Parathyroid adenoma (tissue), 2 donors: Measurements from ENCODE around the gene ASB2.

ENCODE experiments used
- H2AFZ ChIP-seq: fragments of 300-600 bp; sonication (generic); one replicate; pipeline ENCODE4 v1.7.0; 2017; ENCODE audit warnings: antibody characterized with exemption, mild to moderate bottlenecking
- H3K27ac ChIP-seq: fragments of 300-600 bp; sonication (generic); one replicate; pipeline ENCODE4 v1.7.0; 2017
- H3K27me3 ChIP-seq: fragments of 300-600 bp; sonication (generic); one replicate; pipeline ENCODE4 v1.7.0; 2017; ENCODE audit warnings: low read length; ENCODE audit not compliant: control insufficient read depth, insufficient read depth
- H3K36me3 ChIP-seq: fragments of 300-600 bp; sonication (generic); one replicate; pipeline ENCODE4 v1.7.0; 2017; ENCODE audit warnings: low read length; ENCODE audit not compliant: control insufficient read depth, insufficient read depth
- H3K4me1 ChIP-seq: fragments of 300-600 bp; sonication (generic); one replicate; pipeline ENCODE4 v1.7.0; 2017; ENCODE audit warnings: control low read depth
- H3K4me2 ChIP-seq: fragments of 300-600 bp; sonication (generic); one replicate; pipeline ENCODE4 v1.7.0; 2017; ENCODE audit warnings: low read length
- H3K4me3 ChIP-seq: fragments of 300-600 bp; sonication (generic); one replicate; pipeline ENCODE4 v1.7.0; 2017; ENCODE audit warnings: low read depth, low read length
- H3K79me2 ChIP-seq: fragments of 300-600 bp; sonication (generic); one replicate; pipeline ENCODE4 v1.7.0; 2017; ENCODE audit warnings: control low read depth
- H3K9ac ChIP-seq: fragments of 300-600 bp; sonication (generic); one replicate; pipeline ENCODE4 v1.7.0; 2017; ENCODE audit warnings: mild to moderate bottlenecking
- H3K9me3 ChIP-seq: fragments of 300-600 bp; sonication (generic); one replicate; pipeline ENCODE4 v1.7.0; 2017; ENCODE audit warnings: low read length; ENCODE audit not compliant: control insufficient read depth
- TF ChIP-seq, protein P1 (sequence below): fragments of 300-600 bp; sonication (generic); IDR thresholded peaks from one replicate; pipeline ENCODE4 v1.7.0; 2017; ENCODE audit warnings: antibody characterized with exemption, mild to moderate bottlenecking
- donor health status: primary hyperparathyroidism.

ASB2 gene

DNA sequence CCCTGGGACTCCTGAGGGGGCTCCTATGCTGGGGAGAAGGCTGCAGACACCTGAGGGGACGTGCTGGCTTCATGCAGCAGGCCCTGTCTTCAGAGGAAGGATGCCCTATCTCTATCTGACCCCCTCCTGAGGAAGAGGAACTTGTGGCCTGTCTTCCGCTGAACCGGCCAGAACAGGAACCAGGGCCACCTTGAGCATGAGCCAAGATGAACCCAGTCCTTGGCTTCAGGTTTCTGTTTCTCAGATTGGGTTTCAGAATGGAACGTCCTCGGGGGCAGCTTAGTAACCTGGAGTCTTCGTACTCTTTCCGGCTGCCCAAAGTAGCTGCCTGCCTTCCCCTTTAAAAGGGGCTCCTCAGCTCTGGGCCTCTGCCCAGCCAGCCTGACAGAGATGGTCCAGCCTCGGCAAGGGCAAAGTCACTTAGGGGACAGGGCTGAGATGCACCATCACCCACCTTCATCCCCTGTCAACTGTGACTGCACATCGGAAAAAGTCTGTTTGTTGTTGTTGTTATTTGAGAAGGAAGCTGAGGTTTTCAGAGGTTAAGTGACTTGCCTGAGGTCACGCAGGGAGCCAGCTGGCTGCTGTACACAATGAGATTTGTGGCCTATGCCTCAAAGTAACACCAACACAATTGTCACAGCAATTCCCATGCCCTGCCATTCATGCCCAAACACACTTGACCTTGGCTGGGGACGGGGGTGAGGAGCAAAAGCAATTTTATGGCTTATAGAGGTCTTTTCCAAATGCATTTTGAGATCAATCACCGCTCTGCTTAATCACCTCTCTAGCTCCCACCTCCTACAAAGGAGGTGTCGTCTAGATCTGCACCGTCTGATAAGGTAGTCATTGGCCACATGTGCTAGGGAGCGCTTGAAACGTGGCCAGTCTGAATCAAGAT lies 13.4 kb downstream of the ASB2 start:
- Histone ChIP-seq H3K9me3 (no peaks in the 10 kb centered on the region), H3K36me3 (no peaks in the 10 kb centered on the region), H3K79me2 (no peaks in the 10 kb centered on the region), H3K27me3 (no peaks in the 10 kb centered on the region), H3K4me1 (peaks cover 17% of the 10 kb centered on the region), H2AFZ (peak overlapping the region; percentile 85), H3K27ac (peak overlapping the region; percentile 59), H3K4me3 (no peak overlapping the region), H3K4me2 (no peak overlapping the region), H3K9ac (no peak overlapping the region)
- TF ChIP-seq, protein P1, sequence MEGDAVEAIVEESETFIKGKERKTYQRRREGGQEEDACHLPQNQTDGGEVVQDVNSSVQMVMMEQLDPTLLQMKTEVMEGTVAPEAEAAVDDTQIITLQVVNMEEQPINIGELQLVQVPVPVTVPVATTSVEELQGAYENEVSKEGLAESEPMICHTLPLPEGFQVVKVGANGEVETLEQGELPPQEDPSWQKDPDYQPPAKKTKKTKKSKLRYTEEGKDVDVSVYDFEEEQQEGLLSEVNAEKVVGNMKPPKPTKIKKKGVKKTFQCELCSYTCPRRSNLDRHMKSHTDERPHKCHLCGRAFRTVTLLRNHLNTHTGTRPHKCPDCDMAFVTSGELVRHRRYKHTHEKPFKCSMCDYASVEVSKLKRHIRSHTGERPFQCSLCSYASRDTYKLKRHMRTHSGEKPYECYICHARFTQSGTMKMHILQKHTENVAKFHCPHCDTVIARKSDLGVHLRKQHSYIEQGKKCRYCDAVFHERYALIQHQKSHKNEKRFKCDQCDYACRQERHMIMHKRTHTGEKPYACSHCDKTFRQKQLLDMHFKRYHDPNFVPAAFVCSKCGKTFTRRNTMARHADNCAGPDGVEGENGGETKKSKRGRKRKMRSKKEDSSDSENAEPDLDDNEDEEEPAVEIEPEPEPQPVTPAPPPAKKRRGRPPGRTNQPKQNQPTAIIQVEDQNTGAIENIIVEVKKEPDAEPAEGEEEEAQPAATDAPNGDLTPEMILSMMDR: no peak

DNA sequence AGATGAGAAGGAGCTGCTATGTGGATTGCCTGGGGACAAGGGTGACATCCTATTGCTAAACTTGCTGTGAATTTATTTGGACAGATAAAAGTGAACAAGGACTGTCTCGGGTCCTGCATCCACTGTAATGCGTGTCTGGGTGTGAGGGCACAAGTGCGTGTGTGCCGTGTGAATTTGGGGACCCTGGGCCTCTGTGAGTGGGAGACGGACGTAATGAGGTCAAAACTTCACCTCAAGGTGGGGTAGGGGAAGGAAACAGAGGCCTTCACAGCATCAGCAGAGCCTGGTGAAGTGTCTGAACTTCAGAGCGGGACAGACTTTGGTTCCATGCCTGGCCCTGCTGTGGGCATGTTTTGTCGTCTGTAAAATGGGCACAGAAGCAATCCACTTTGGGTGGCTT lies 14.8 kb downstream of the ASB2 start:
- Histone ChIP-seq H3K36me3 (no peaks in the 10 kb centered on the region), H3K79me2 (no peaks in the 10 kb centered on the region), H3K27ac (no peak overlapping the region), H3K9ac (no peak overlapping the region), H3K4me1 (peaks cover 17% of the 10 kb centered on the region), H3K27me3 (no peaks in the 10 kb centered on the region), H3K4me2 (no peak overlapping the region), H3K4me3 (no peak overlapping the region), H3K9me3 (no peaks in the 10 kb centered on the region), H2AFZ (no peak overlapping the region)
- TF ChIP-seq, protein P1: no peak

DNA sequence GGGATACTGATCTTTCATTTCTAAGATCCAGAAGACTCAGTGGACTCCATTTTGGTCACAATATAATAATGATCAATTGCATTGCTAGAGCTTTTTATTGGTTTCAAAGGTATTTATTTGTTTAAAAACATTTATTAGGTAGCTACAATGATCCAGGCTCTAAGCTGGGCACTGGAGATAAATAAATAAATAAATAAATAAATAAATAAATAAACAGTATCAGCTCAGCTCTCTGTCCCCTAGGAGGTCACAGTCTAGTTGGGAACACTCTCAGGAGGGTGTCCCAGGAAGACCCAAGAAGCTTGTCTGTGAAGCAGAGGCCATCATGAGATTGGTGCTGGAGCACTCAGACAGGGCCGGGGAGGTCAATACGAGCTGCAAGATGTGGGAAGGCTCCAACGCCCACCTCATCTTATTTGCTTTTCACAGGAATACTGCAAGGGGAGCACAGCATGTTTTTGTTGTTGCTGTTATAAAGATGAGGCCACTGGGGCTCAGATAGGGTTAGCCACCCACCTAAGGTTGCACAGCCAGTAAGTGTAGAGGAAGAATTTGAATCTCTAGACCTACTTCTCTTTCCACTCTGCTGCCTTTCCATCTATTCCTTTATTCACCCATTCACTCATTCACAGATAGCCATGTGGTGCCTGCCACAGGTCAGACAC lies 15.5 kb downstream of the ASB2 start:
- Histone ChIP-seq H3K27ac (no peak overlapping the region), H3K27me3 (no peaks in the 10 kb centered on the region), H2AFZ (no peak overlapping the region), H3K79me2 (no peaks in the 10 kb centered on the region), H3K9me3 (no peaks in the 10 kb centered on the region), H3K36me3 (no peaks in the 10 kb centered on the region), H3K9ac (no peak overlapping the region), H3K4me2 (no peak overlapping the region), H3K4me3 (no peak overlapping the region), H3K4me1 (peaks cover 17% of the 10 kb centered on the region)
- TF ChIP-seq, protein P1: no peak

GRCh38 chr14:93960108-93960475 lies 16.3 kb downstream of the ASB2 start:
- TF ChIP-seq, protein P1: no peak
- peaks cover 17% of the 10 kb centered on the region for H3K4me1 ChIP-seq
- H3K36me3 ChIP-seq: no peaks in the 10 kb centered on the region
- no peak overlapping the region for H2AFZ ChIP-seq
- H3K9me3 ChIP-seq: no peaks in the 10 kb centered on the region
- no peak overlapping the region for H3K4me2 ChIP-seq
- no peak overlapping the region for H3K4me3 ChIP-seq
- no peak overlapping the region for H3K9ac ChIP-seq
- H3K79me2 ChIP-seq: no peaks in the 10 kb centered on the region
- no peaks in the 10 kb centered on the region for H3K27me3 ChIP-seq
- no peak overlapping the region for H3K27ac ChIP-seq
